ENCODE data around the gene PEX12.

- TF ChIP-seq, protein P1, sequence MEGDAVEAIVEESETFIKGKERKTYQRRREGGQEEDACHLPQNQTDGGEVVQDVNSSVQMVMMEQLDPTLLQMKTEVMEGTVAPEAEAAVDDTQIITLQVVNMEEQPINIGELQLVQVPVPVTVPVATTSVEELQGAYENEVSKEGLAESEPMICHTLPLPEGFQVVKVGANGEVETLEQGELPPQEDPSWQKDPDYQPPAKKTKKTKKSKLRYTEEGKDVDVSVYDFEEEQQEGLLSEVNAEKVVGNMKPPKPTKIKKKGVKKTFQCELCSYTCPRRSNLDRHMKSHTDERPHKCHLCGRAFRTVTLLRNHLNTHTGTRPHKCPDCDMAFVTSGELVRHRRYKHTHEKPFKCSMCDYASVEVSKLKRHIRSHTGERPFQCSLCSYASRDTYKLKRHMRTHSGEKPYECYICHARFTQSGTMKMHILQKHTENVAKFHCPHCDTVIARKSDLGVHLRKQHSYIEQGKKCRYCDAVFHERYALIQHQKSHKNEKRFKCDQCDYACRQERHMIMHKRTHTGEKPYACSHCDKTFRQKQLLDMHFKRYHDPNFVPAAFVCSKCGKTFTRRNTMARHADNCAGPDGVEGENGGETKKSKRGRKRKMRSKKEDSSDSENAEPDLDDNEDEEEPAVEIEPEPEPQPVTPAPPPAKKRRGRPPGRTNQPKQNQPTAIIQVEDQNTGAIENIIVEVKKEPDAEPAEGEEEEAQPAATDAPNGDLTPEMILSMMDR (IDR thresholded peaks at IDR 0.05; ENCODE audit: insufficient read depth, low read length): no peak
- no peak for TF ChIP-seq GABPA (IDR thresholded peaks at IDR 0.05; ENCODE audit: low read depth)
- no peak for TF ChIP-seq POLR2AphosphoS5 (IDR thresholded peaks at IDR 0.05; ENCODE audit: low read depth)
These were observed 49.0 kb upstream of the PEX12 start for GRCh38 chr17:35627417-35627816.
